KOPT-K1 (cell line): ENCODE results near the gene CDH13.

Source experiments
- H3K27ac ChIP-seq: fragments of 200-600 bp; sonication (generic); 2 replicates; pipeline ENCODE4 v1.5.1; 2016; ENCODE audit warnings: antibody characterized with exemption, mild to moderate bottlenecking, low read depth, low read length; ENCODE audit not compliant: poor library complexity, severe bottlenecking
- H3K36me3 ChIP-seq: fragments of 200-600 bp; sonication (generic); 2 replicates; pipeline ENCODE4 v1.5.1; 2017; ENCODE audit warnings: antibody characterized with exemption, mild to moderate bottlenecking, low read length, moderate library complexity; ENCODE audit not compliant: insufficient read depth
- H3K9me3 ChIP-seq: fragments of 200-600 bp; sonication (generic); 2 replicates; pipeline ENCODE4 v1.5.1; 2017; ENCODE audit warnings: antibody characterized with exemption, low read length, mild to moderate bottlenecking; ENCODE audit not compliant: insufficient read depth, poor library complexity, severe bottlenecking

The CDH13 gene

GRCh38 chr16:83409347-83409746 is 782.6 kb downstream of the CDH13 start:
- Histone ChIP-seq H3K27ac (no peak overlapping the region), H3K9me3 (no peaks in the 10 kb centered on the region), H3K36me3 (no peaks in the 10 kb centered on the region)

- Histone ChIP-seq H3K36me3 (no peaks in the 10 kb centered on the region), H3K9me3 (no peaks in the 10 kb centered on the region), H3K27ac (no peak overlapping the region)
These were observed 791.8 kb downstream of the CDH13 start for GRCh38 chr16:83418565-83418964.

- H3K9me3 ChIP-seq, result no peaks in the 10 kb centered on the region
- H3K27ac ChIP-seq, result no peak overlapping the region
- H3K36me3 ChIP-seq, result no peaks in the 10 kb centered on the region
These were observed 793.5 kb downstream of the CDH13 start for GRCh38 chr16:83420206-83420760.

GRCh38 chr16:83433201-83433600 is 806.4 kb downstream of the CDH13 start:
- no peak overlapping the region for H3K27ac ChIP-seq
- H3K9me3 ChIP-seq, result no peaks in the 10 kb centered on the region
- H3K36me3 ChIP-seq, result no peaks in the 10 kb centered on the region

- Histone ChIP-seq H3K9me3 (no peaks in the 10 kb centered on the region), H3K27ac (no peak overlapping the region), H3K36me3 (no peaks in the 10 kb centered on the region)
These were observed 810.3 kb downstream of the CDH13 start for GRCh38 chr16:83437036-83437435.

- no peaks in the 10 kb centered on the region for H3K9me3 ChIP-seq
- H3K36me3 ChIP-seq, result no peaks in the 10 kb centered on the region
- H3K27ac ChIP-seq, result no peak overlapping the region
These were observed 811.6 kb downstream of the CDH13 start for GRCh38 chr16:83438326-83438725.

GRCh38 chr16:83439412-83439811 is 812.6 kb downstream of the CDH13 start:
- no peaks in the 10 kb centered on the region for H3K36me3 ChIP-seq
- H3K9me3 ChIP-seq, result no peaks in the 10 kb centered on the region
- H3K27ac ChIP-seq, result no peak overlapping the region

GRCh38 chr16:83441517-83441916 is 814.7 kb downstream of the CDH13 start:
- Histone ChIP-seq H3K36me3 (no peaks in the 10 kb centered on the region), H3K9me3 (no peaks in the 10 kb centered on the region)

GRCh38 chr16:83443972-83444371 is 817.2 kb downstream of the CDH13 start:
- Histone ChIP-seq H3K36me3 (no peaks in the 10 kb centered on the region), H3K9me3 (no peaks in the 10 kb centered on the region), H3K27ac (no peak overlapping the region)

More at GRCh38 chr16:83441517-83441916, 814.7 kb downstream of the CDH13 start:
- no peak overlapping the region for H3K27ac ChIP-seq

- Histone ChIP-seq H3K27ac (no peak overlapping the region), H3K36me3 (no peaks in the 10 kb centered on the region), H3K9me3 (no peaks in the 10 kb centered on the region)
These were observed 820.8 kb downstream of the CDH13 start for GRCh38 chr16:83447560-83447959.

GRCh38 chr16:83449861-83450260 is 823.1 kb downstream of the CDH13 start:
- Histone ChIP-seq H3K9me3 (no peaks in the 10 kb centered on the region), H3K36me3 (no peaks in the 10 kb centered on the region), H3K27ac (no peak overlapping the region)

- Histone ChIP-seq H3K9me3 (no peaks in the 10 kb centered on the region), H3K36me3 (no peaks in the 10 kb centered on the region), H3K27ac (no peak overlapping the region)
These were observed 827.2 kb downstream of the CDH13 start for GRCh38 chr16:83453977-83454376.

- Histone ChIP-seq H3K27ac (no peak overlapping the region), H3K9me3 (no peaks in the 10 kb centered on the region), H3K36me3 (no peaks in the 10 kb centered on the region)
These were observed 828.9 kb downstream of the CDH13 start for GRCh38 chr16:83455716-83456115.

GRCh38 chr16:83456934-83457333 is 830.2 kb downstream of the CDH13 start:
- Histone ChIP-seq H3K36me3 (no peaks in the 10 kb centered on the region), H3K27ac (no peak overlapping the region), H3K9me3 (no peaks in the 10 kb centered on the region)

- Histone ChIP-seq H3K36me3 (no peaks in the 10 kb centered on the region), H3K9me3 (no peaks in the 10 kb centered on the region), H3K27ac (no peak overlapping the region)
These were observed 831.8 kb downstream of the CDH13 start for GRCh38 chr16:83458612-83459011.

- H3K36me3 ChIP-seq, result no peaks in the 10 kb centered on the region
- H3K9me3 ChIP-seq, result no peaks in the 10 kb centered on the region
- H3K27ac ChIP-seq, result no peak overlapping the region
These were observed 838.2 kb downstream of the CDH13 start for GRCh38 chr16:83464991-83465390.
